GM21447 (cell line): Measurements from ENCODE around the gene REC8.

Experiments used
- ATAC-seq: cut with Tn5 transposase; IDR thresholded peaks from one replicate; pipeline ENCODE4 v1.9.1; 2021; ENCODE audit not compliant: unreplicated experiment

The REC8 gene

DNA sequence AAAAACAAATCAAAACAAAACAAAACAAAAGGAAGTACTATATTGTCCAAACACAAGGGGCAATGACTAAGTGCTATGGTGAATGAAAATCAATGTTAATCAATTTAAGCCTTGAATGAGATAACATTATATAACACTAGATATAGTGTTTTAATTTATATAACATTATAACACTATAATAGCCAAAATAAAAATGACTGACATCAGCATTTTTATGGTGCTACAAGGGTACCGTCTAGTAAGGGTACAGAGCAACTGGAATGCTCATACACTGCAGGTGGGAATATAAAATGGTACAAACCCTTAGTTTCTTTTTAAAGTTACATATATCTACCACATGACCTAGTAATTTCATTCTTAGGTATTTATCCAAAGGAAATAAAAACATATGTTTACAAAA, 54.6 kb downstream of the REC8 start:
- no peak for ATAC-seq

DNA sequence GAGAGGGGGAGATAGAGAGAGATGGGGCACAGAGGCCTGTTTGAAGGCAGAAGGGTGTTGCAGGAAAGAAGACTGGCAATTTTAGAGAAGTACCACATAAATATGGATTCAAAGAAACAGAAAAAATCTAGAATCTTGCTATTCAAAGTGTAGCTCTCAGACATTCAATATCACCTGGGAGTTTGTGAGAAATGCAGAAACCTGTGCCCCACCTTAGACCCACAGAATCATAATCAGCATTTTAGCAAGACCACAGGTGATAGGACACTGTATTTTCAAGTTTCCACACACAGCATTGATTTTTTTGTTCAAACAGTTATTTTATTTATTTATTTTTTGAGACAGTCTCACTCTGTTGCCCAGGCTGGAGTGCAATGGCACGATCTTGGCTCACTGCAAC, 57.0 kb downstream of the REC8 start:
- ATAC-seq: no peak
